Right lobe of liver (tissue), 4 donors: Measurements from ENCODE around the gene PAK1.

Experiments used
- POLR2A ChIP-seq: fragments of 450-650 bp; IDR thresholded peaks from one replicate; pipeline ENCODE4 v1.6.1; 2017; ENCODE audit warnings: antibody characterized with exemption, mild to moderate bottlenecking
- TF ChIP-seq, protein P1 (sequence below), 4 donors: fragments of 200-600 bp in 3 of 4; fragments of 450-650 bp in 1 of 4; IDR thresholded peaks; one replicate each; pipeline versions ENCODE4 v1.5.1 to v1.8.0; 2016 to 2022; ENCODE audit warnings: antibody characterized with exemption in 4 of 4, mild to moderate bottlenecking in 2 of 4
- donor health status: DM: no; HTN: no; CAD: no.
- donor health status: DM: no; HTN: no; CAD: no.
- donor health status: DM: no; HTN: yes; CAD: no.

DNA sequence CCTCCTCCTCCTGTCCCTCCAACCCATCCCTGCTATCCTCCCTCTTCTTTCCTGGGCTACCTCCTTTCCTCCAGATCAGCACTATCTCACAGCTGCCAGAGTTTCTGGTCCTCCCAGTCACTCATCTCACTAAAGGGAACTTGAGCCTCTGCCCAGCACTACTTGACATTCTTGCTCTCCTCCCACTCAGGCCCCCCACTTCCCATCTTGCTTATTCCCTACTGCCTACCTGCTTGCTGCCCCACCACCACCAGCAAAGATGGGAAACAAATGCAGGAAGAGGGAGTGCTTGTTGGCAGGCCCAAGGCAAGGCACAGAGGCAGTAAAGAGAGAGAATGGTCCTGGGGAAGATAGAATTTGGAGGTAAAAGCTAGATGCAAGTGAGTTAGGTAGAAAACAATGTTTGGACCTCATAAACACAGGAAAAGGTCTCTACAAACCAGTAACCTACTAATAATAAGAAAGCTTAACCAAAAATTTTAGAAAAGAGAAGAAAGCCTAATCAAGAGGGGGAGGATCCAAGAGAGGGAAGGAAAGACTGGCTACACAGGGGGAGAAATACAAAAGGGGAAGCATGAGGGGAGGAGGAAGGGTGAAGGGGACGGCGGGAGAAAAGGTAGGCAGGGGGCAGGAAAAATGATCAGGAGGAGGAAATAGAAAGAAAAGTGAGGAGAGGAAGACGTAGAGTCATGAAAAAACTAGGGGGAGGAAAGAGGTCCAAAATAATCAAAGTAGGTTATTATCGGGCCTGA lies 63.6 kb downstream of the PAK1 start:
- TF ChIP-seq POLR2A: no peak
- TF ChIP-seq, protein P1, sequence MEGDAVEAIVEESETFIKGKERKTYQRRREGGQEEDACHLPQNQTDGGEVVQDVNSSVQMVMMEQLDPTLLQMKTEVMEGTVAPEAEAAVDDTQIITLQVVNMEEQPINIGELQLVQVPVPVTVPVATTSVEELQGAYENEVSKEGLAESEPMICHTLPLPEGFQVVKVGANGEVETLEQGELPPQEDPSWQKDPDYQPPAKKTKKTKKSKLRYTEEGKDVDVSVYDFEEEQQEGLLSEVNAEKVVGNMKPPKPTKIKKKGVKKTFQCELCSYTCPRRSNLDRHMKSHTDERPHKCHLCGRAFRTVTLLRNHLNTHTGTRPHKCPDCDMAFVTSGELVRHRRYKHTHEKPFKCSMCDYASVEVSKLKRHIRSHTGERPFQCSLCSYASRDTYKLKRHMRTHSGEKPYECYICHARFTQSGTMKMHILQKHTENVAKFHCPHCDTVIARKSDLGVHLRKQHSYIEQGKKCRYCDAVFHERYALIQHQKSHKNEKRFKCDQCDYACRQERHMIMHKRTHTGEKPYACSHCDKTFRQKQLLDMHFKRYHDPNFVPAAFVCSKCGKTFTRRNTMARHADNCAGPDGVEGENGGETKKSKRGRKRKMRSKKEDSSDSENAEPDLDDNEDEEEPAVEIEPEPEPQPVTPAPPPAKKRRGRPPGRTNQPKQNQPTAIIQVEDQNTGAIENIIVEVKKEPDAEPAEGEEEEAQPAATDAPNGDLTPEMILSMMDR (IDR thresholded peaks at IDR 0.05): no peak
